Activated CD8-positive, alpha-beta T cell treated with anti-CD3 and anti-CD28 coated beads, Interleukin-2, amount 10 ng/mL, durations not matched to agents 7 days and 5 days (primary cell): ENCODE measurements around the gene MIA2. TPM values are rescaled to one million over a fixed set of nuclear protein-coding genes. Genes with fewer than 3 reads are reported as not detected.

Experiments
- ATAC-seq: fragments of 150-1000 bp; cut with Tn5 transposase; one replicate; pipeline ENCODE4 v1.10.0; 2021; ENCODE audit warnings: moderate library complexity
- CTCF ChIA-PET: fragments of 350-600 bp; sonication (Branson Sonifier 250); formaldehyde crosslinking; loops from one replicate; lab custom pipeline; 2021; ENCODE audit warnings: antibody characterized with exemption; lab: Charles Lee
- POLR2A ChIA-PET: fragments of 350-600 bp; sonication (Branson Sonifier 250); formaldehyde crosslinking; loops from one replicate; lab custom pipeline; 2021; ENCODE audit warnings: antibody characterized with exemption; lab: Charles Lee
- DNase-seq: peaks from one replicate; pipeline ENCODE4 v3.0.0-alpha.2; 2020
- H3K27ac Mint-ChIP-seq: one replicate; pipeline ENCODE4 v1.8.0; 2021; ENCODE audit warnings: mild to moderate bottlenecking, mixed read lengths
- H3K27me3 Mint-ChIP-seq: one replicate; pipeline ENCODE4 v1.8.0; 2021; ENCODE audit warnings: low read depth, mixed read lengths
- H3K36me3 Mint-ChIP-seq: one replicate; pipeline ENCODE4 v1.8.0; 2021; ENCODE audit warnings: low read depth, mixed read lengths
- H3K4me1 Mint-ChIP-seq: one replicate; pipeline ENCODE4 v1.8.0; 2021; ENCODE audit warnings: low read depth, mixed read lengths
- H3K4me3 Mint-ChIP-seq: one replicate; pipeline ENCODE4 v1.8.0; 2021; ENCODE audit warnings: mild to moderate bottlenecking, mixed read lengths
- H3K9me3 Mint-ChIP-seq: one replicate; pipeline ENCODE4 v1.8.0; 2022; ENCODE audit warnings: mixed read lengths; ENCODE audit not compliant: insufficient read depth
- total RNA-seq, 2 experiments: library from RNA; stranded (reverse); gene quantifications; one replicate each; pipeline ENCODE4 v1.2.3, GENCODE V29; 2021

Gene MIA2
- total RNA-seq, 2 experiments from 2014 or later: 18.6 to 21.2 TPM

DNA sequence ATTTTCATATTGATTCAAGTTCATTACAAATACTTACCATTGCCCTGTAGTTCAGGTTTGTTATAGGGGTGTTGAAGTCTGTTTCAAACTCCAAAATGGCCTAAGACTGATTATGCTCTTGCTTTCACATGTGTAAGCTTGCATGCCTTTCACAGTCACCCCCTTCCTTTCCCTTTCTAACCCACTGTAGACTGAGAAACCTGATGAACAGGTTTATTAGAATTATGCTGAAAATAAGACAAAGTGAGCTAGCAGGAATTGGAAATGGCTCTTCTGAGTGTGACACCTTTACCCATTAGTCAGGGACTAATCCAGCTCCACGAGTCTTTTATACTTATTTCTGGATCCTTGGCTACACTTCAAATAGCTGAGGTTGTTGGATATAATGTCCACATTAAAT, 159.6 kb downstream of the MIA2 start:
- Mint-ChIP-seq H3K27ac (no peak overlapping the region), H3K36me3 (peaks cover 26% of the 10 kb centered on the region), H3K27me3 (no peaks in the 10 kb centered on the region), H3K9me3 (no peaks in the 10 kb centered on the region), H3K4me1 (no peaks in the 10 kb centered on the region), H3K4me3 (no peak overlapping the region)
- POLR2A ChIA-PET: no interaction called here
- DNase-seq (no peak), ATAC-seq (no peak)
- CTCF ChIA-PET: interaction anchor here (1.1 kb wide), 1 partner anchor 10 kb away, joined by 4 read pairs; no protein-coding TSS in a partner anchor

DNA sequence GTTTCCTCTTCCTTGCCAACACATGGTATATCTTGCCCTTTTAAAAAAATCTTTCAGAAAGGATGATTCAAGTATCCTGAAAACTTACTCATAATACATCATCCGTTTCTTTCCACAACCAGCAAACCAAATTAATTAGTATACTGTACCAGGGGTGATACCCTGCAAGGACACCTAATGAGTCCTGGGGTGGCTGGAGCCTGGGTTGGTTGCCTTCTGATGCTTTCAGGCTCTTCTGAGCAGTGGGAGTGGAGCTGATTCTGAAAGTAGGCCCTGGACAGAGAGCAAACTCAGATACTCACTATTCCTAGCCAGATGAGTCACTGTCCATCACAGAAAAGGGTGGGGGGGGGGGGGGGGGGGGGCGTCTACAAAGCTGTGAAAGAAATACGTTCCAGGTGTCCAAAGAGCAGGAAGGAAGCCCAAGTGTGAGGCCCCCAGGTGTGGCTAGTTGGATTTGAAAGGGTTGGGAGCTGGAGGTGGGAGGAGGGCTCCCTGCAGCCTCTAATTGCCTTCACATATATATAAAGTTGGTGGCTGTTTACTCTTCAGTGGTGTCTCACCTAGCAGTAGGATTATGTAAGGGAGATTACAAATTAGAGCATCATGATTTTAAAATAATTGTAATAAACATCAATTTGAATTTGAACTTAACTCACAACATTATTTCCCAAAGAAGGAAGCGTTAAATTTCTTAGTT, 162.0 kb downstream of the MIA2 start:
- no peaks in the 10 kb centered on the region for H3K4me1 Mint-ChIP-seq
- H3K36me3 Mint-ChIP-seq: peaks cover 34% of the 10 kb centered on the region
- no peak overlapping the region for H3K4me3 Mint-ChIP-seq
- no peak overlapping the region for H3K27ac Mint-ChIP-seq
- DNase-seq (no peak), ATAC-seq (no peak)
- ChIA-PET CTCF (no interaction called here), POLR2A (interaction anchor here (1.8 kb wide), 1 partner anchor 37 kb away, joined by 5 read pairs; the partner anchor contains the start of gene FBXO33)
- no peaks in the 10 kb centered on the region for H3K9me3 Mint-ChIP-seq
- H3K27me3 Mint-ChIP-seq: no peaks in the 10 kb centered on the region

DNA sequence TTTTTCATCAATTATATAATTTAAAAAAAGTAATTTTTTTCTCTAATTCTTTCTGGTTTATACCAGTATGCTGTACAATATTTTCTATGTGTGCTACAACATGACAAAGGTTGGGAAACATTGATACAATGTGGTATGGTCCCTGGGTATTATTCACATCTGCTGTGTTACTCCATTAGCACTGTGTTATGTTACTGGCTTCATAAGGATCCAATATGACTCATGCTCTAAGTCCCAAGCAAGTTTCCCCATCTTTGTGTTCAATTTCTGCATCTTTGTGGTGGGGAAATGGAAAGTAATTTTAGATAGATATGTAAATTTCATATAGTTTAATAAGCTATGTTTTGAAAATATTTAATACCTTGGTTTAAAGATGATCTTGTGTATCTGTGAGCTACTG, 162.7 kb downstream of the MIA2 start:
- no peaks in the 10 kb centered on the region for H3K27me3 Mint-ChIP-seq
- H3K36me3 Mint-ChIP-seq: peaks cover 40% of the 10 kb centered on the region
- H3K9me3 Mint-ChIP-seq: no peaks in the 10 kb centered on the region
- no peak overlapping the region for H3K4me3 Mint-ChIP-seq
- H3K4me1 Mint-ChIP-seq: no peaks in the 10 kb centered on the region
- ChIA-PET POLR2A (no interaction called here), CTCF (interaction anchor here (1.2 to 2.3 kb wide), 2 partner anchors 11 to 29 kb away, joined by 3 to 15 read pairs; no protein-coding TSS in a partner anchor)
- no peak overlapping the region for H3K27ac Mint-ChIP-seq
- no peak for DNase-seq
- ATAC-seq: no peak

DNA sequence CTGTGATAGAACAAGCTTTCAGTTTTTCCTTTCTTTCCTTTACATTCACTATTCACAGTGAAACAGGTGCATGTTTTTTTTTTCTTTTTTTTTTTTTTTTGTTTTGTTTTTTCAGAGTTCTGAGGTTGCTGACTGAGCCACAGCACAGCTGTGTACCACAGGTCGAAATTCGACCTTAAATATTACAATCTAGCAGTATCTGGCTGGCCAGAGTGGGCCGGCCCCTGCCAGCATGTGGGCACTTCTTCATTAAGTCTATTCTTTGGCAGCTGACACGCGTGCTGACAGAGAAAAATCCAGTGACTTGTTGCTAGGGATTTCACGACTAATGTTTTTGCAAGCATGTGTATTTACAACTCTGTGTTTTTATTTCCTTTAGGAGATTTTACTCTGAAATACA, 164.7 kb downstream of the MIA2 start:
- Mint-ChIP-seq H3K4me1 (no peaks in the 10 kb centered on the region), H3K27me3 (no peaks in the 10 kb centered on the region), H3K27ac (no peak overlapping the region), H3K9me3 (no peaks in the 10 kb centered on the region), H3K36me3 (peaks cover 40% of the 10 kb centered on the region), H3K4me3 (no peak overlapping the region)
- no peak for ATAC-seq
- POLR2A ChIA-PET: no interaction called here
- CTCF ChIA-PET: interaction anchor here (2.3 kb wide), 1 partner anchor 27 kb away, joined by 15 read pairs; no protein-coding TSS in a partner anchor
- DNase-seq: no peak

DNA sequence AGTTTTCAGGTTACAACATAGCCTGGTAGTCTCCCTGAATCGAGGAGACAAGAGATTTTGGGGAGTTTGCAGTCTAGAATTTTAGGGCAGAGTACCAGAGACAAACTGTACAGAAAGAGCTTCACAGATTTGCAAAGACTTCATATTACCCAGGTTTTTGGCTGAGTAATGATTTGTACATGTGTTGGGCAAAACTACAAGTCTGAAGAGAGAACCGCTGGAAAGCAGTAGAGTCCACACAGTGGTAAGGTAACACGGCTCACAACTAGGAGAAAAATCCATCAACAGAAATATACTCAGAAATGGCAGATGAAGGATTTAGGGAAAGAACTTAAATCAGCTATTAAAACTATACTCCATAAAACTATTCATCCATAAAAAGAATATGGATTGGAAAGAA, 172.8 kb downstream of the MIA2 start:
- POLR2A ChIA-PET: no interaction called here

DNA sequence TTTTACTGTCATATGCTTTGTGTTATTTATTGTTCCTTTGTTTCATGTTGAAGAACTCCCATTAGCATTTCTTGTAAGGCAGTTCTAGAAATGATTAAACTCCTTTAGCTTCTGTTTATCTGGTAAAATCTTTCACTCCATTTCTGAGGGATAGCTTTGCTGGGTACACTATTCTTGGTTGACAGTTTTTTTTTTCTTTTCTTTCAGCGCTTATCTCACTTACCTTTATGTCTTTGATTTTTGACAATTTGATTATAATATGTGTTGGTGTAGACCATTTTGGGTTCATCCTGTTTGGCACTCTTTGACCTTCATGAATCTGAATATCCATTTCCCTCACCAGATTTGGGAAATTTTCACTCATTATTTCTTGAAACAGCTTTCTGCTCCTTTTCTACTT, 182.4 kb downstream of the MIA2 start:
- Mint-ChIP-seq H3K36me3 (peaks cover 52% of the 10 kb centered on the region), H3K4me1 (peaks cover 2% of the 10 kb centered on the region), H3K4me3 (no peak overlapping the region), H3K9me3 (peaks cover 21% of the 10 kb centered on the region), H3K27me3 (no peaks in the 10 kb centered on the region), H3K27ac (no peak overlapping the region)
- POLR2A ChIA-PET: interaction anchor here (0.6 to 1.6 kb wide), 2 partner anchors 16 to 302 kb away, joined by 3 to 8 read pairs; partner anchors contain the start of gene FBXO33
- no peak for ATAC-seq
- CTCF ChIA-PET: interaction anchor here (0.8 to 2.0 kb wide), 3 partner anchors 10 to 401 kb away, joined by 3 to 10 read pairs (median 5); no protein-coding TSS in a partner anchor
- no peak for DNase-seq

More for the DNA sequence above, 172.8 kb downstream of the MIA2 start:
- Mint-ChIP-seq H3K36me3 (peaks cover 15% of the 10 kb centered on the region), H3K4me3 (no peak overlapping the region), H3K27ac (no peak overlapping the region), H3K27me3 (no peaks in the 10 kb centered on the region), H3K4me1 (no peaks in the 10 kb centered on the region), H3K9me3 (peaks cover 6% of the 10 kb centered on the region)
- DNase-seq: no peak
- CTCF ChIA-PET: no interaction called here
- no peak for ATAC-seq

DNA sequence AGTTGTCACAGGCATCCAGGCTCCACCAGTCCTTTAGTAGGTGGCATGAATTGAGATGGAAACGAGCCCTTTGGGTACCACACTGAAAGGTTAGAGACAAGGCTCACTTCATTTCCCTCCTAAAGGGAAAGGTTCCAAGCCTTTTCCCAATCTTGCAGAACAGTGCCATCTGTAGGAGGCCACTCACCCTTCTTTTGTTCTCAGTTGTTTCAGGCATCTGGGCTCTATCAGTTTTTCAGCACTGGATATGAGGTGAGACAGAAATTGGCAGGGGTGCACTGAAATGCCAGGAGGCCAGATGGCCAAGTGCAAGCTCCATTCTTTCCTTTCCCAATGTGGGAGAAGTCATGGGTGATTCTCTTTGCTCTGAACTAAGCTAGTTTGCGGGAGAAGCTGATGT, 183.3 kb downstream of the MIA2 start:
- POLR2A ChIA-PET: interaction anchor here (1.6 kb wide), 1 partner anchor 15 kb away, joined by 8 read pairs; the partner anchor contains the start of gene FBXO33
- CTCF ChIA-PET: interaction anchor here (1.7 to 2.0 kb wide), 2 partner anchors 9 to 11 kb away, joined by 5 to 10 read pairs; no protein-coding TSS in a partner anchor
- peaks cover 6% of the 10 kb centered on the region for H3K4me1 Mint-ChIP-seq

DNA sequence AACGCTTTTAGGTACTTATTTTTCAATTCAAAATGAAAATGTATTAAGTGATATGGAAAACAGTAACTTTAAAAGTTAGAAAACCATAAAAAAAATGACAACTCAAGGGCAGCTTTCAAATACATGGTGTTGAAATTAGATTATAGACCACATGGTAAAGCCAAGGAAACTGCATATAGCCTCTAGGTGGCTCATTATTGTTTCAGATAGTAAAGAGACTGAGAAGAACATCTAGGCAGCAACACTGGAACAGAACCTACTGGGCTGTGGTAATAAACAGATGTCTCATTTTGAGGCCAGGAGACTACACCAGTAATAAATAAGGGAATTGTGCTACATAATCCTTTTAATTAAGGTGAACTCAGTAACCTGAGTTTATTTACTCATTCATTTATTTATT, 185.6 kb downstream of the MIA2 start:
- H3K27me3 Mint-ChIP-seq: no peaks in the 10 kb centered on the region
- CTCF ChIA-PET: no interaction called here
- no peak overlapping the region for H3K4me3 Mint-ChIP-seq
- ATAC-seq (no peak), DNase-seq (no peak)
- POLR2A ChIA-PET: no interaction called here
- H3K9me3 Mint-ChIP-seq: peaks cover 18% of the 10 kb centered on the region
- no peak overlapping the region for H3K27ac Mint-ChIP-seq
- peaks cover 10% of the 10 kb centered on the region for H3K4me1 Mint-ChIP-seq
- H3K36me3 Mint-ChIP-seq: peaks cover 38% of the 10 kb centered on the region

More for the DNA sequence above, 183.3 kb downstream of the MIA2 start:
- H3K36me3 Mint-ChIP-seq: peaks cover 52% of the 10 kb centered on the region
- no peak overlapping the region for H3K27ac Mint-ChIP-seq
- ATAC-seq (no peak), DNase-seq (no peak)
- H3K9me3 Mint-ChIP-seq: peaks cover 21% of the 10 kb centered on the region
- no peak overlapping the region for H3K4me3 Mint-ChIP-seq
- H3K27me3 Mint-ChIP-seq: no peaks in the 10 kb centered on the region

DNA sequence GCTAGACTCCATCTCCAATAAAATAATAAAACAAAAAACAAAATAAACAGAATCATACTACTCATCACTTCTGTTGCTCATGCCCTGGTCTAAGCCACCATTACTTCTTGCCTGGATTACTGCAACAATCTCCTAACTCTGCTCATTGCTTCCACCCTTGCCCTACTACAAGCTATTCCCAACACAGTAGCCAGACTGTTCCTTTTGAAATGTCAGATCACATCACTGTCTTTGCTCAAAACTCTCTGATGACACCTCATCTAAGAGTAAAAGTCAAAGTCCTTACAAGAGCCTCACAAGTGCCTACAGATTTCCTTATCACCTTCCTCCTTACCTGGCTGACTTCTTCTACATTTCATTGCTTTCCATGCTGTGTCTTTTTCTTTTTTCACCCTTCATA, 188.5 kb downstream of the MIA2 start:
- ChIA-PET CTCF (interaction anchor here (0.8 to 2.1 kb wide), 2 partner anchors 9 to 55 kb away, joined by 3 to 8 read pairs; no protein-coding TSS in a partner anchor), POLR2A (interaction anchor here (1.8 kb wide), 1 partner anchor 10 kb away, joined by 6 read pairs; the partner anchor contains the start of gene FBXO33)
- ATAC-seq (no peak), DNase-seq (no peak)
- Mint-ChIP-seq H3K27ac (no peak overlapping the region), H3K9me3 (peaks cover 5% of the 10 kb centered on the region), H3K27me3 (no peaks in the 10 kb centered on the region), H3K36me3 (peaks cover 21% of the 10 kb centered on the region), H3K4me3 (no peak overlapping the region), H3K4me1 (peaks cover 21% of the 10 kb centered on the region)

DNA sequence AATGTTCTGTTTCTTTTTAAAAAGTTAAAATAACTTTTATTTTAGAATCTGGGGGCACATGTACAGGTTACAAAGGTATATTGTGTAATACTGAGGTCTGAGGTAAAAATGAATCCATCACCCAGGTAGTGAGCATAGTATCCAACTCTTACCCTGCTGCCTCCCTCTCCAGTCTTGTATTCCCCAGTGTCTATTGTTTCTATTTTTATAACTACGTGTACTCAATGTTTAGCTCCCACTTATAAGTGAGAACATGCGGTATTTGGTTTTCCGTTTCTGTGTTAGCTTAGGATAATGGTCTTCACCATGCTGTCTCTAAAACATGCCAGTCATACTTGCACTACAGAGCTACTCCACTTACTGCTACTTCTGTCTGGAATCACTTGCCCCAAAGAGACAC, 190.1 kb downstream of the MIA2 start:
- peaks cover 4% of the 10 kb centered on the region for H3K9me3 Mint-ChIP-seq
- ATAC-seq (no peak), DNase-seq (no peak)
- no peak overlapping the region for H3K27ac Mint-ChIP-seq
- H3K4me1 Mint-ChIP-seq: peaks cover 31% of the 10 kb centered on the region
- ChIA-PET CTCF (interaction anchor here (1.3 to 3.3 kb wide), 2 partner anchors 27 to 192 kb away, joined by 4 to 15 read pairs; no protein-coding TSS in a partner anchor), POLR2A (interaction anchor here (1.0 to 1.6 kb wide), 2 partner anchors 9 to 195 kb away, joined by 3 read pairs; partner anchors contain the start of gene FBXO33)
- H3K27me3 Mint-ChIP-seq: no peaks in the 10 kb centered on the region
- no peak overlapping the region for H3K4me3 Mint-ChIP-seq
- H3K36me3 Mint-ChIP-seq: peaks cover 20% of the 10 kb centered on the region

DNA sequence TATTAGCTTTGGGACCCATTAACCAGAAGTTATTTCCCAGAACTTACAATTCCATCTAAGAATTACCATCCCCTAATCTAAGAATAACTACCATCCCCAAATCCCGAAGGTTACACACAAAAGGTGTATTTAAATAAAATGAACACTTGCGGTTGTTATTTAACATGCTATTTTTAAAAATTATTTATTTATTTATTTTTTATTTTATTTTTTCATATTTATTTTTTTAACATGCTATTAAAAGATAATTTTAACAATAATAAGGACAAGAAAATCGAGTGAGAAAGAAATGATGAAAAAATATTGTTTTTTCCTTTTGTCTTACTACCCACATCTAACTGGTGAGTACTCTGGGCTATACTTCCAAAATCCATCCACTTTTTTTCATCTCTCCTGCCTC, 192.2 kb downstream of the MIA2 start:
- DNase-seq (no peak), ATAC-seq (no peak)
- H3K4me3 Mint-ChIP-seq: no peak overlapping the region
- peaks cover 15% of the 10 kb centered on the region for H3K36me3 Mint-ChIP-seq
- CTCF ChIA-PET: interaction anchor here (0.6 to 3.3 kb wide), 25 partner anchors 9 to 331 kb away, joined by 3 to 46 read pairs (median 4); partner anchors contain the start of genes GEMIN2, PNN and TRAPPC6B
- H3K4me1 Mint-ChIP-seq: peaks cover 48% of the 10 kb centered on the region
- POLR2A ChIA-PET: interaction anchor here (1.7 kb wide), 1 partner anchor 83 kb away, joined by 3 read pairs; no protein-coding TSS in a partner anchor
- no peak overlapping the region for H3K27ac Mint-ChIP-seq
- no peaks in the 10 kb centered on the region for H3K9me3 Mint-ChIP-seq
- H3K27me3 Mint-ChIP-seq: no peaks in the 10 kb centered on the region
